T-cell (primary cell): ENCODE data around the gene CLDN9. TPM values are rescaled to one million over a fixed set of nuclear protein-coding genes. Genes with fewer than 3 reads are reported as not detected.
"Not testable (repeated sequence)": the region's sequence is repeated elsewhere in the genome, so short reads cannot be mapped to it uniquely, and the experiment has no call there.

ENCODE experiments used
- ATAC-seq, 4 experiments: fragments of 200-7000 bp in 3 of 4; fragments of 150-1000 bp in 1 of 4; cut with Tn5 transposase; replicated peaks in 1 of 4; 1 replicate in 3 of 4; 2 replicates in 1 of 4; pipeline ENCODE4 v1.10.0; 2021; ENCODE audit warnings: moderate library complexity in 3 of 4, mild to moderate bottlenecking in 2 of 4, moderate number of reproducible peaks in 1 of 4
- CTCF ChIA-PET, 2 donors: fragments of 300-600 bp; sonication (Branson Sonifier 250); formaldehyde crosslinking; loops; one replicate each; lab custom pipeline; 2022; ENCODE audit warnings: antibody characterized with exemption in 2 of 2; lab: Charles Lee
- POLR2A ChIA-PET, 2 donors: fragments of 300-600 bp; sonication (Branson Sonifier 250); formaldehyde crosslinking; loops; one replicate each; lab custom pipeline; 2022; ENCODE audit warnings: antibody characterized with exemption in 2 of 2; lab: Charles Lee
- DNase-seq, 35 experiments: peaks; one replicate each; pipeline versions ENCODE4 v3.0.0 to v3.0.0-alpha.2; 2013 to 2023
- H3K27ac ChIP-seq: one replicate; pipeline ENCODE4 v1.5.1; 2013; ENCODE audit warnings: low read length
- H3K27me3 ChIP-seq, 2 experiments: replicated peaks in 1 of 2; 1 replicate in 1 of 2; 2 replicates in 1 of 2; pipeline versions ENCODE4 v1.6.1 to v1.7.0; 2013; ENCODE audit warnings: low read length in 1 of 2, mixed read lengths in 1 of 2; ENCODE audit not compliant: control insufficient read depth in 2 of 2, insufficient read depth in 2 of 2; ENCODE audit errors: extremely low read depth in 1 of 2
- H3K36me3 ChIP-seq, 2 donors: 1 replicate in 1 of 2; 2 replicates in 1 of 2; pipeline versions ENCODE4 v1.6.1 to v1.7.0; 2013; ENCODE audit warnings: low read length in 1 of 2; ENCODE audit not compliant: control insufficient read depth in 2 of 2, insufficient read depth in 1 of 2; ENCODE audit errors: extremely low read depth in 1 of 2
- H3K4me1 ChIP-seq, 2 experiments: 1 replicate in 1 of 2; 2 replicates in 1 of 2; pipeline versions ENCODE4 v1.6.1 to v1.7.0; 2013; ENCODE audit warnings: low read length in 2 of 2, mixed read lengths in 1 of 2; ENCODE audit not compliant: insufficient read depth in 2 of 2, control insufficient read depth in 1 of 2; ENCODE audit errors: extremely low read depth in 1 of 2
- H3K4me3 ChIP-seq, 2 donors: 1 replicate in 1 of 2; 2 replicates in 1 of 2; pipeline versions ENCODE4 v1.5.1 to v1.7.0; 2013; ENCODE audit warnings: mild to moderate bottlenecking in 2 of 2, low read length in 1 of 2, moderate library complexity in 1 of 2; ENCODE audit not compliant: control insufficient read depth in 1 of 2; ENCODE audit errors: extremely low read depth in 1 of 2
- H3K9me3 ChIP-seq: 2 replicates; pipeline ENCODE4 v1.7.0; 2013
- H3K27ac Mint-ChIP-seq, 2 donors: one replicate each; pipeline ENCODE4 v1.8.0; 2020 to 2021; ENCODE audit warnings: mild to moderate bottlenecking in 2 of 2, mixed read lengths in 2 of 2
- H3K27me3 Mint-ChIP-seq, 2 donors: one replicate each; pipeline ENCODE4 v1.8.0; 2021 to 2022; ENCODE audit warnings: mixed read lengths in 2 of 2
- H3K36me3 Mint-ChIP-seq: one replicate; pipeline ENCODE4 v1.8.0; 2021; ENCODE audit warnings: mixed read lengths
- H3K4me1 Mint-ChIP-seq, 3 donors: one replicate each; pipeline ENCODE4 v1.8.0; 2020 to 2022; ENCODE audit warnings: mixed read lengths in 3 of 3, mild to moderate bottlenecking in 1 of 3
- H3K4me3 Mint-ChIP-seq, 3 donors: one replicate each; pipeline ENCODE4 v1.8.0; 2020 to 2022; ENCODE audit warnings: mild to moderate bottlenecking in 3 of 3, mixed read lengths in 3 of 3, moderate library complexity in 3 of 3
- H3K9me3 Mint-ChIP-seq, 3 donors: one replicate each; pipeline ENCODE4 v1.8.0; 2020 to 2022; ENCODE audit warnings: mixed read lengths in 3 of 3
- WGBS: methylation state at CpG from one replicate; pipeline ENCODE4 v1.1.5; 2013; ENCODE audit warnings: missing lambda C conversion rate; ENCODE audit not compliant: insufficient coverage; 5-methylcytosine and 5-hydroxymethylcytosine counted together
- total RNA-seq, 35 experiments: library from RNA in 6 of 35; stranded (reverse) in 6 of 35; fragments of 120-200 nt in 1 of 35; gene quantifications; one replicate each; pipeline versions ENCODE4 v1.2.1 to v1.2.4 and lab custom pipeline; 2013 to 2026

CLDN9 gene
- total RNA-seq, 5 donors from 2014 or later (not counting 1 experiment from before 2014, with no cell fraction given): 0.16 TPM; not detected in 4

DNA sequence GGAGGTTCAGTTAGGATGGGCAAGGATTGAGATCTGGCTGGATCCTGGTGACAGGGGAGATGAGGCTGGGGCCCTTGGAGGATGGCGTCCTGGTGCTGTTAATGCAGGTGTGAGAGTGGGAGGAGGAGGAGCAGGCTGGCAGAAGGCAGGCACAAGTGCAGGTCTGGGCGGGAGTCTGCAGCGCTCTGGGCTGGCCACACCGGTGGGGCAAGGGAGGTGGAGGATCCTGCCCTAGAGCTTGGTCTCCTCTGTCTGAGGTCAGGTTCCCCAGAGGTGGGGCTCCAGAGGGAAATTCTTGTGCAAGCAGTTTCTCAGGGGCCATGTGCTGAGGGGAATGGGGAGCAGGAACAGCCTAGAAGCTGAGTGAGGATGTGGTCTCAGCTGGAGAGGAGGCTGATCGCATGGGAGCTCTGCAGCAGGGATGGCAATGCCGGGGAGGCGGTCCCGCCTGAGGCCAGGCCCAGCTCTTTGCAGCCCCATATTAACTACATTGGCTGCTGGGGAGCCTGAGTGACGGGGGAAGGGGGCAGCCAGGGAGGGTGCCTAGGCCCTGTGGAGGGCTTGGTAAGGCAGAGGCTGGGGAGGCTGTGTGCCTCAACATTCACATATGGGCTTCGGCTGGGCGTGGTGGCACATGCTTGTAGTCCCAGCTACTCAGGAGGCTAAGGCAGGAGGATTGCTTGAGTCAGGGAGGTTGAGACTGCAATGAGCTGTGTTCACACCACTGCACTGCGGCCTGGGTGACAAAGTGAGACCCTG lies 40.0 kb downstream of the CLDN9 start:
- DNase-seq, H3K9me3 ChIP-seq, POLR2A ChIA-PET, H3K27ac ChIP-seq, CTCF ChIA-PET, H3K9me3 Mint-ChIP-seq, H3K36me3 ChIP-seq, H3K4me3 ChIP-seq, H3K4me3 Mint-ChIP-seq, H3K27me3 Mint-ChIP-seq: not testable (repeated sequence)
- H3K4me1 Mint-ChIP-seq: peaks cover 34 to 59% (median 54%) of the 10 kb centered on the region in 3 donors
- H3K36me3 Mint-ChIP-seq: peaks cover 13% of the 10 kb centered on the region
- 77% methylated on average over 3 of the region's 12 CpGs for WGBS
- Histone ChIP-seq H3K27me3 (peaks cover 0 to 15% of the 10 kb centered on the region in 2 experiments), H3K4me1 (peaks cover 8 to 43% of the 10 kb centered on the region in 2 experiments)
- ATAC-seq: peak; percentile 38 to 63 (median 52)
- peak overlapping the region in 1 of 2 donors; percentile 73 for H3K27ac Mint-ChIP-seq

DNA sequence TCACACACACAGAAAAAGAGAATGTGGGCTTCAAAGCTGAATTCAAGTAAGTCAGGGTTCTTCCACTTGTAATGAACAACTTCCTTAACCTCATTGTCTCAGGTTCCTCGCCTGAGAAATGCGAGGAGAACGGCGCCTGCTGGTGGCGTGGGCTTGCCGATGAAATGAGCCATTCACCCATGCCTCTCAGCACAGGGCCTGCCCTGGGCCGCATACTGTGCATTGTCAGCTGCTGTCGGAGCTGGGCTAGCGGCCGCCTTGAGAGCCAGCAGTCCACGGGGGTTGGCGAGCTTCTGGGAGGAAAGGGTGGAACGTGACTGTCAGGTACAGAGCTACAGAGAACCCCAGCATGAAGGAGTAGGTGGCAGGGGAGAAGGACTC lies 40.6 kb downstream of the CLDN9 start:
- H3K4me3 Mint-ChIP-seq: peak overlapping the region in 1 of 3 donors; percentile 5
- H3K4me1 ChIP-seq: peaks cover 8 to 48% of the 10 kb centered on the region in 2 experiments
- H3K4me1 Mint-ChIP-seq: peaks cover 34 to 58% (median 49%) of the 10 kb centered on the region in 3 donors
- H3K27me3 Mint-ChIP-seq, H3K9me3 Mint-ChIP-seq, H3K36me3 ChIP-seq, CTCF ChIA-PET, H3K4me3 ChIP-seq, H3K27me3 ChIP-seq, POLR2A ChIA-PET, H3K9me3 ChIP-seq, H3K27ac ChIP-seq: not testable (repeated sequence)
- H3K27ac Mint-ChIP-seq: peak overlapping the region in 1 of 2 donors; percentile 3
- DNase-seq (peak in 2 of 35 experiments; percentile 32 to 41), ATAC-seq (peak; percentile 49 to 63 (median 52))
- peaks cover 13% of the 10 kb centered on the region for H3K36me3 Mint-ChIP-seq
- WGBS: no CpG with 5 or more reads among the region's 13 CpGs

DNA sequence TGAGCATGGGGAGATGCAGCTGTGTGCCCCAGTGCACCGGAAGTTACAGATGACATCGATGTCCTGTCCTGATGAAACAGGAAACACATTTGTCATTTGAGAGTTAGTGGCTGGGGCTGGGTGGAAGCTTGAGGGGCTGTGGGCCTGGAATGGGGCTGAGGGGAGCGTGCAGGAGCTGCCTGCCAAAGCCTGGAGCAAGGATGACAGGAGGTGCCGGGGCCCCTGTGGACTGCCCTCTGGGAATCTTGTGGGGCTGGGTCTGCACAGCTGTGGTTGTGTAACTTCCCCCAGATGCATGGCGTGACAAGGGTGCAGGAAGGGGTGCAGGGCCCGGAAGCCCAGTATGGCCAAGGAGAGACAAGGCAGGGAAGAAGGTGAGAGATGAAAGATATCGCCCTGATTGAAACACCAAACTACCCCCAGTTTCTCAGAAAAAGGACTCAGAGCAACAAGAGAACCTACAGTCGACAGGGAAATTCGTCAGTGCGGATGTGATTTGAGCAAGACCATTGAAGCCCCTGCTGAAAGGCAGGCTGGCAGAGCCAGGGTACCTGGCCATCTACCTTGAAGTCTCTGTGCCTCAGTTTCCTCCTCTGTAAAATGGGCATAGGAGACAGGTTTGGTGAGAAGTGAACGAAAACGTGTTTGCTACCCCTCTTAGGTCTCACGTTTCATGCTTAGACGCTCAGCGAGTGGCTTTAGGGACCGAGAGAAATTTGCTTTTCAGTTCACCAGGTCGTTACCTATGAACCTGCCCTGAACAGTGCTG lies 42.4 kb downstream of the CLDN9 start:
- Histone ChIP-seq H3K27me3 (peaks cover 0 to 2% of the 10 kb centered on the region in 2 experiments), H3K4me1 (peaks cover 13 to 56% of the 10 kb centered on the region in 2 experiments), H3K4me3 (no peak overlapping the region), H3K36me3 (peaks cover 5 to 7% of the 10 kb centered on the region in 2 donors), H3K9me3 (no peaks in the 10 kb centered on the region), H3K27ac (peak overlapping the region; percentile 11)
- H3K36me3 Mint-ChIP-seq: peaks cover 13% of the 10 kb centered on the region
- no peaks in the 10 kb centered on the region for H3K27me3 Mint-ChIP-seq
- ChIA-PET CTCF (no interaction called here), POLR2A (no interaction called here)
- peak overlapping the region; percentile 37 to 88 (median 39) for H3K4me3 Mint-ChIP-seq
- peaks cover 41 to 60% (median 50%) of the 10 kb centered on the region in 3 donors for H3K4me1 Mint-ChIP-seq
- 58% methylated on average over 14 of the region's 17 CpGs for WGBS
- H3K9me3 Mint-ChIP-seq: no peaks in the 10 kb centered on the region
- DNase-seq: peak in 1 of 35 experiments; percentile 40
- peak in 1 of 4 experiments; percentile 17 for ATAC-seq
- peak overlapping the region; percentile 84 to 93 for H3K27ac Mint-ChIP-seq

DNA sequence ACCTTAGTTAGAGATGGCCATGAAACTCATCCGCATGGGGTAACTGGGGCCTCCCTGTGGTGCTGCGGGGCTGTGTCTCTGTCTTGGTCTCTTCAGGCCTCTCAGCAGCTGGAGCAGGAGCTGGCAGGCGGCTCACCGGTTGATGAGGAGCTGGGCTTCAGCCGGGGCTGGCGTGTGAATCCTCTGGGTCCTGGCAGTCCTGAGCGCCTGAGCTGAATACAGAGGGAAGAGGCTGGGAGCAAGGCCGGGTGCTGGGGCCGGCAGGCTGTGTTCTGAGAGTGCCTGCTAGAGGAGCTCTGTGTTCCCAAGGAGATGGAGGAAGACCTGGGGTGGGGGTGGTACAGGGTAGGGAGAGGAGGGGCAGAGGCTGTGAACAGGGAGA lies 43.0 kb downstream of the CLDN9 start:
- H3K36me3 Mint-ChIP-seq: peaks cover 13% of the 10 kb centered on the region
- H3K36me3 ChIP-seq, DNase-seq, H3K9me3 Mint-ChIP-seq, ATAC-seq, H3K4me3 ChIP-seq, H3K27me3 Mint-ChIP-seq, POLR2A ChIA-PET, H3K9me3 ChIP-seq, CTCF ChIA-PET, H3K27me3 ChIP-seq: not testable (repeated sequence)
- WGBS: 97% methylated on average over 8 of the region's 9 CpGs
- peak overlapping the region; percentile 11 for H3K27ac ChIP-seq
- peaks cover 43 to 62% (median 49%) of the 10 kb centered on the region in 3 donors for H3K4me1 Mint-ChIP-seq
- H3K4me3 Mint-ChIP-seq: peak overlapping the region; percentile 24 to 88 (median 37)
- H3K27ac Mint-ChIP-seq: peak overlapping the region; percentile 84 to 93
- H3K4me1 ChIP-seq: peaks cover 13 to 61% of the 10 kb centered on the region in 2 experiments

DNA sequence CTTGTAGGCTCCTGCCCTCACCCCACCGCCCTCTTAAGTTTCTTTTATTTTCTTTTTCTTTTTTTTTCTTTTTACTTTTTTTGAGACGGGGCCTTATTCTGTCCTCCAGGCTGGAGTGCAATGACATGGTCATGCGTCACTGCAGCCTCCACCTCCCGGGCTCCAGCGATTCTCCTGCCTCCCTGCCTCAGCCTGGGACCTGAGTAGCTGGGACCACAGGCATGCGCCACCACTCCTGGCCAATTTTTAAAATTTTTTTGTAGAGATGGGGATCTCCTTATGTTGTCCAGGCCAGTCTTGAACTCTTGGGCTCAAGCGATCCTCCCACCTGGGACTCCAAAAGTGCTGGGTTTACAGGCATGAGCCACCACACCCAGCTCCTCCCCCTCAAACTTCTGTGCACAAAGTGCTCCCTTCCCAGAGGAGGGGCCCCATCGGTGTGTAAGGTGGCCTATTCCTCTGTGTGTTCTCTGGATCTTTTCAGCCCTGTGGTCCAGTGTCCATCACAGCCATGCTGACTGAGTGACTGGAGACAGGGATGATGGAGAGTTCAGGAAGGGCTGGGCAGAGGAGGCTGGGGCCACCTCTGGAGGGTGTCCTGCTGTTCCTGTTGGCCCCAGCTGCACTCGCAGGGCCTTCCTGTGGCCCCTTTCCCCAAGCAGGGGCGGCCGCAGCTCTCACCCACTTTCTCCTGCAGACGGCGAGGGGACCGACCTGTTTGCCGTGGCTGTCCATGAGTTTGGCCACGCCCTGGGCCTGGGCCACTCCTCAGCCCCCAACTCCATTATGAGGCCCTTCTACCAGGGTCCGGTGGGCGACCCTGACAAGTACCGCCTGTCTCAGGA lies 43.8 kb downstream of the CLDN9 start:
- Mint-ChIP-seq H3K4me3 (peak overlapping the region; percentile 42 to 88 (median 52)), H3K27me3 (no peaks in the 10 kb centered on the region), H3K36me3 (peaks cover 13% of the 10 kb centered on the region), H3K9me3 (no peaks in the 10 kb centered on the region), H3K27ac (peak overlapping the region; percentile 68 to 83), H3K4me1 (peaks cover 40 to 57% (median 46%) of the 10 kb centered on the region in 3 donors)
- peak overlapping the region; percentile 6 for H3K27ac ChIP-seq
- H3K36me3 ChIP-seq: peaks cover 5 to 7% of the 10 kb centered on the region in 2 donors
- no peak overlapping the region for H3K4me3 ChIP-seq
- H3K27me3 ChIP-seq: no peaks in the 10 kb centered on the region
- 90% methylated on average over 8 of the region's 19 CpGs for WGBS
- H3K9me3 ChIP-seq: no peaks in the 10 kb centered on the region
- ATAC-seq: no peak
- ChIA-PET CTCF (interaction anchor here in 1 of 2 donors (0.8 kb wide), 1 partner anchor 45 kb away, joined by 3 read pairs; no protein-coding TSS in a partner anchor), POLR2A (interaction anchor here in 1 of 2 donors (0.6 kb wide), 1 partner anchor 627 kb away, joined by 4 read pairs; no protein-coding TSS in a partner anchor)
- no peak for DNase-seq
- peaks cover 13 to 63% of the 10 kb centered on the region in 2 experiments for H3K4me1 ChIP-seq
